Effector CD8-positive, alpha-beta T cell (primary cell): ENCODE results near the gene ADGRE1.
"Not testable (repeated sequence)": the region's sequence is repeated elsewhere in the genome, so short reads cannot be mapped to it uniquely, and the experiment has no call there.

Experiments used
- DNase-seq: peaks from one replicate; lab custom pipeline; 2025; lab: John Stamatoyannopoulos, UW
- total RNA-seq, 4 experiments: gene quantifications; one replicate each; lab custom pipeline; 2026; lab: John Stamatoyannopoulos, UW

Gene ADGRE1
- total RNA-seq: 0 to 6.0 (median 1.5) reads per million in 4 experiments

- DNase-seq: no peak
These were observed at the start of gene ADGRE1 for GRCh38 chr19:6887316-6887715. Gene ADGRE1 (plus strand): TSS chr19:6887579. CDS start chr19:6887609, 30 bp downstream.

- no peak for DNase-seq
These were observed 49.2 kb upstream of the ADGRE1 start for GRCh38 chr19:6838062-6838655.

DNA sequence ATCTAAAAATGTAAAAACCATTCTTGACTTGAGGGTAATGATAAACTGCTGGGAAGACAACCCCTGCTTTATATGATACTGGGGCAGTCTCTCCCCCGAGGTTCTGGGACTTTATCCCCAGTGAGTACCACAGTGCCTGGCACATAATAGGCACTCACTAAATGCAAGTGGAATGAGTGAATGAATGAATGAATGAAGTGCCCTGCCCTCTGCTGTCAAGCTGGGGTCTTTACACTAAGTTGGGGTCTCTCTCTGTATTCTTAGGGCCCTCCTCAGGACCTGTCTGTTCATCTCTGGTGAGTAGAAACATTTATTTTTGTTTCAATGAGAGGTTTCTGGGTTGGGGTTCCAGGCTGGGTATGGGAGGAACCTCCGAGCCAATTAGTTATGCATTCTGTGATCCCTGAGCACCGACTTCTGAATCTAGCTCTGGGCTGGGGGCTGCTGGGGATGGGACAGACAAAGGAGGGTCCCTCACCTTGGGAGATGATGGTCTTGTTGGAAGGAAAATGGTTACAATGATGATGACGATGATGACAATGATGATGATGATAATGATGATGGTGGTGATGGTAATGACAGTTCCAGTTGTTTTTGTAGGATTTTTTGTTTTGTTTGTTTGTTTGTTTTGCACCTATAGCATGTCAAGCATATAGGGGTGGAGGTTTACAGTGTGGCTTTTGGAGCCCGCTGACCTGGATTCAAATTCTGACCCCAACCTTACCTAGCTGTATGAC is 44.3 kb upstream of the ADGRE1 start:
- no peak for DNase-seq

- DNase-seq: no peak
These were observed 39.6 kb upstream of the ADGRE1 start for GRCh38 chr19:6847828-6848200.

GRCh38 chr19:6848986-6849385 is 38.4 kb upstream of the ADGRE1 start:
- no peak for DNase-seq

GRCh38 chr19:6849876-6850275 is 37.5 kb upstream of the ADGRE1 start:
- no peak for DNase-seq

DNA sequence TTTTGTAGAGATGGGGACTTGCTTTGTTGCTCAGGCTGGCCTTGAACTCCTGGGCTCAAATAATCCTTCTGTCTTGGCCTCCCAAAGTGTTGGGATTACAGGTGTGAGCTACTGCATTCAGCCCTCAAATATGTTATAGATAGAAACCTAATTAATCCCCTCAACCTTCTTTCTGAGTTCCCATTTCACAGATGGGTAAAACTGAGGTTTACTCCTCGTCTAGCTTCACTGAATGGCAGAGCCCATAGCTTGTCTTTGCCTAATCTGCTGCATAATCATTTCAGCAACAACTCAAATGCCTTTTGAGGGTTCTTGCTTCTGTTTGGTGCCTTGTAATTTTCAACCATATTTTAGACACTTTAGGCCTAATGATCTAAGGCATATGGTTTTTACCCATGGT is 36.0 kb upstream of the ADGRE1 start:
- DNase-seq: no peak

DNA sequence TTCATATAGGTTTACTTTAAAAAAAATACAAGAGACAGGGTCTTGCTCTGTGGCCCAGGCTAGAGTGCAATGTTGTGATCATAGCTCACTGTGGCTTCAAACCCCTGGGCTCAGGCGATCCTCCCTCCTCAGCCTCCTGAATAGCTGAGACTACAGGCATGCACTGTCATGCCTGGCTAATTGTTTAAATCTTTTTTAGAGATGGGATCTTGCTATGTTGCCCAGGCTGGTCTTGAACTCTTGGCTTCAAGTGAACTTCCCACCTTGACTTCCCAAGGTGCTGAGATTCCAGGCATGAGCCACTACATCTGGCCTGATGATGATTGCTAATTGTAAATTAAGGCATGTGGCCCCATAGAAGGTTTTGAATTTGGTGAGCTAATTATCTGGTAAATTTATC is 35.4 kb upstream of the ADGRE1 start:
- DNase-seq: no peak

GRCh38 chr19:6853868-6854267 is 33.5 kb upstream of the ADGRE1 start:
- no peak for DNase-seq

DNA sequence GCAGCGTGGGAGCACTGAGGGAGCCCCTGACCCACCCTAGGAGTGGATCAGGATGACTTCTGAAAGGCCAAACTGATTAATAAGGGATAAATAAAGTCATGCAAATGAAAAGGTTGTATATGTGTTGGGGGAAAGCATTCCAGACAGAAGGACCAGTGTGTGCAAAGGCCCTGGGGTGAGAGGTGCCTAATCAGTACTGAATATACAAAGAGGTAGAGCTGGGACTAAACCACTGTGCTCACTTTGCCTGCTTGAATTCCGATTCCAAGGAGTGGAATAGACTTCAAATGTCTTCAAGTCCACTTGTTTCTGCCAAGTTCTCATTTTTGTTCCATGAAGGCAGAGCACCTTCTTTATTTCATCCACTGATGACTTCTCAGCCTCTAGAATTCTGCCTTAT is 32.6 kb upstream of the ADGRE1 start:
- DNase-seq: no peak

DNA sequence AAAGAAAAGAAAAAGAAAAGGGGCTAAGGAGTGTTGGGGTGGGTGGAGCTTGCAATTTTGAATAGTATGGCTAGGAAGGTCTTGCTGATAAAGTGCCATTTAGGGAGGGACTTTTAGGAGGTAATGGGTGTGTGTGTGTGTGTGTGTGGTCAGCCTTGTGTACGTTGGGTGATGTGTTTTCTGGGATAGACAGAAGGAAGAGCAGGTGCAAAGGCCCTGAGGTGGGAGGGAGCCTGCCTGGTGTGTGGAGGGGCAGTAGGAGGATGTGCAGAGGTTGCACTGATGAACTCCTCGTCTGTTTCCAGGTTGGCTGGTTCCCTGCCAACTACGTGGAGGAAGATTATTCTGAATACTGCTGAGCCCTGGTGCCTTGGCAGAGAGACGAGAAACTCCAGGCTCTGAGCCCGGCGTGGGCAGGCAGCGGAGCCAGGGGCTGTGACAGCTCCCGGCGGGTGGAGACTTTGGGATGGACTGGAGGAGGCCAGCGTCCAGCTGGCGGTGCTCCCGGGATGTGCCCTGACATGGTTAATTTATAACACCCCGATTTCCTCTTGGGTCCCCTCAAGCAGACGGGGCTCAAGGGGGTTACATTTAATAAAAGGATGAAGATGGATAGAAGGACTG is 30.5 kb upstream of the ADGRE1 start:
- DNase-seq: no peak

- DNase-seq: no peak
These were observed 25.6 kb upstream of the ADGRE1 start for GRCh38 chr19:6861683-6862286.

GRCh38 chr19:6862673-6863078 is 24.7 kb upstream of the ADGRE1 start:
- peak; percentile 79 for DNase-seq

DNA sequence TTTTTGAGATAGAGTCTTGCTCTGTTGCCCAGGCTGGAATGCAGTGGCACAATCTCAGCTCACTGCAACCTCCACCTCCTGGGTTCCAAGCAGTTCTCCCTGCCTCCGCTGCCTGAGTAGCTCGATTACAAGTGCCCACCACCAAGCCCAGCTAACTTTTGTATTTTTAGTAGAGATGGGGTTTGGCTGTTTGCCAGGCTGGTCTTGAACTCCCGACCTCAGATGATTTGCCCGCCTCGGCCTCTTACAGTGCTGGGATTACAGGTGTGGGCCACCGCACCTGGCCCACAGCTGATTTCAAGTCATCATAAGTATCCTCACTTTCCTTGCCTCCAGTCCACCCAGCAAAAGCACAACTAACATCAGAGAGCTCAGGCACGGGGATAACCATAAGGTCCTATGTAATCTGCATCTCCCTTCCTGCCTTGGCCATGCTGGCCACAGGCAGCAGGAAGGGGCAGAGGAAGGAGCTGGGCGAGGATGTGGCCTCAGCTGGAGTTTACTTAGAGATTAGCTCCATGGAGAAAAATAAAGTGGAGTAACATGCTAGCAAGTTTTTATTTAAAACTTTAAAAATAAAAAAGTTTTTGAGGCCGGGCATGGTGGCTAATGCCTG is 22.9 kb upstream of the ADGRE1 start:
- DNase-seq: no peak

DNA sequence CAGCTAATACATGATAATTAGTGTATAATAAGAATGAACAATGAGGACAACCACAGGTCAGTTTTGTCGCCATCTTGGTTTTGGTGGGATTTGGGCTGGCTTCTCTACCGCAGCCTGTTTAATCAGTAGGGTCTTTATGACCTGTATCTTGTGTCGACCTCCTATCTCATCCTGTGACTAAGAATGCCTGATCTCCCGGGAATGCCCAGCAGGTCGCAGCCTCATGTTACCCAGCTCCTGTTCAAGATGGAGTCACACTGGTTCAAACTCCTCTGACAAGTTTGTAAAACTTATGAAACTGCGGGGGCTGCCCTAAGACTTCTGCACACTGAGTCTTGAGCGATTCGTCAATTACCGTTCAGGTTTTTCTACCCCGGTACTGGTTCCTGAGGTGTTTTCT is 21.5 kb upstream of the ADGRE1 start:
- no peak for DNase-seq

DNA sequence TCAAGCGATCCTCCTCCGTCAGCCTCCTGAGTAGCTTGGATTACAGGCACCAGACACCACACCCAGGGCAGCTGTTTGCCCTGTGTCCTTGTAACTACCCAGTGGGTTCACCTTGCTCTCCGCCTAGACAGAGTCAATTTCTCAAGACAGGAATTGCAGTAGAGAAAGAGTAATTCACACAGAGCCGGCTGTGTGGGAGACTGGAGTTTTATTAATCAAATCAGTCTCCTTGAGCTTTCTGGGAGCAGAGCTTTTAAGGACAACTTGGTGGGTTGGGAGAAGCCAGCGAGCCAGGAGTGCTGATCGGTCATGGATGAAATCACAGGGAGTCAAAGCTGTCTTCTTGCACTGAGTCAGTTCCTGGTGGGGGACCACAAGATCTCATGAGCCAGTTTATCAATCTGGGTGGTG is 20.6 kb upstream of the ADGRE1 start:
- DNase-seq: no peak

DNA sequence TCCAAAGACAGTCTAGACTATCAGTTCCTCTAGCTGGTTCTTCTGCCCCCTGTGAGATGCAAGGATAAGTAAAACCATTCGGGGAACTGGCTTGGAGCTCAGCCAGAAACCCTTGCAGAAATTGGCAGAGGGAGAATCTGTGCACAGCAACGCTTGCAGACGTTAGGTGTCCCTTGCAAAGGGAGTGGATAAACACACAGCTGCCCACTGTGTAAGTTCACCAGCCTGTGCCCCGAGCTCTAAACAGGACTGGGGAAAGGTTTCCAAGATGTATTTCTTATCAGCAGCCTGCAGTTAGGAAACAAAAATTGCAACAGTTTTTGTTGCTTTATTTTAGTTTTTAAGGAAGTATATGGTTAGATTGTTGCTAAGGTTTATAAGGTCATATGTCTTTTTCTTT is 19.0 kb upstream of the ADGRE1 start:
- no peak for DNase-seq

DNA sequence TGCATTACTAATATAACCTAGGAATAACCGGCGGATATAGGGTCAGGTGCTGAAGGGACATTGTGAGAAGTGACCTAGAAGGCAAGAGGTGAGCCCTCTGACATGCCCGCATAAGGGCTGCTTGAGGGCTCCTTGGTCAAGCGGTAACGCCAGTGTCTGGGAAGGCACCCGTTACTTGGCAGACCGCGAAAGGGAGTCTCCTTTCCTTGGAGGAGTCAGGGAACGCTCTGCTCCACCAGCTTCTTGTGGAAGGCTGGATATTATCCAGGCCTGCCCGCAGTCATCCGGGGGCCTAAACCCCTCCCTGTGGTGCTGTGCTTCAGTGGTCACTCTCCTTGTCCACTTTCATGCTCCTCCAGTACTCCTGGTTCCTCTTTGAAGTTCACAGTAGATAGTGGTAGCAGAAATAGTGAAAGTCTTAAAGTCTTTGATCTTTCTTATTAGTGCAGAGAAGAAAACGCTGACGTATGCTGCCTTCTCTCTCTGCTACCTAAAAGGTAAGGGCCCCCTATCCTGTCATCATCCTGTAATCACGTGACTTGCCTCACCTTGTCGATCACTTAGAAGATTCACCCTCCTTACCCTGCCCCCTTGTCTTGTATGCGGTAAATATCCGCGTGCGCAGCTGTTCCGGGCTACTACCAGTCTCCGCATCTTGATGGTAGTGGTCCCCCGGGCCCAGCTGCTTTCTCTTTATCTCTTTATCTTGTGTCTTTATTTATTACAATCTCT is 18.1 kb upstream of the ADGRE1 start:
- not testable (repeated sequence) for DNase-seq

GRCh38 chr19:6873708-6874431 is 13.5 kb upstream of the ADGRE1 start:
- no peak for DNase-seq

- DNase-seq: no peak
These were observed 12.2 kb upstream of the ADGRE1 start for GRCh38 chr19:6875218-6875617.

DNA sequence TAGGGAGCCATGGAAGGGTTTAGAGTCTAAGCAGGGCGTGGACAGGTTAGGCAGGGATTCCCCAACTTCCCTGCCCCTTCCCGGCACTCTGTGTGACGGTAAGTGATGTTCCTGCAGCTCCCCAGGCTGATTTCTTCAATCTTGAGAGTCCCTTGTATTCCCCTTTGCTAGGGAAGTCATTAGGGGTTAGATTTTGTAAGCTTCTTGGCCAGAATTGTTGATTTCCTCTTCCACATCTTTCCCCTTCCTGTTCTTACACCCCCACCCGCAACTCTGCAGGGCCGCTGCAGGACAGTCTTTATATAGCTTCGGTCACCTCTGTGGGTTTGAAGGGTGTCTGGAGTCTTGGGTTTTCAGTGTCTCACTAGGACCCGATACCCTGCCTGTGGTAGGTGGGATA is 10.6 kb upstream of the ADGRE1 start:
- no peak for DNase-seq
